Measurements from ENCODE around the gene FHOD3.

Gene FHOD3

DNA sequence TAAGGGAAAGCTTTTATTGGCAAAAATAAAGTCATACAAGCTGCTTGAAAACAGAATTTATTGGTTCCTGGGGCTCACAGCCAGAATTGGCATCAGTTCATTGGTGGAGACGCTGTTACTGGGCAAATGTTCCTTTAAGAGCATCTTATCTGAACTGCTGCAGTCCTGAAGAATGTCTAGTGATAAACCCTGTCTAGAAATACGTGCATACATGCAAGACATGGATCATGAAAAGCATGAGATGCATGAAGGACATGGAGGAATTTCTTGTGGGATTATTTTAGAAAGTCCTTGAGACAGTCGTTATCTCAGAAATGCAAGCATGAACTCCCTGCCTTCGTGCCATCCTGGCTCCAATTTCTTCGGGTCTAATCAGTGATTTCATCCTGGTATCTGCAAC lies 32.5 kb upstream of the FHOD3 start:
- TF ChIP-seq, protein P1, sequence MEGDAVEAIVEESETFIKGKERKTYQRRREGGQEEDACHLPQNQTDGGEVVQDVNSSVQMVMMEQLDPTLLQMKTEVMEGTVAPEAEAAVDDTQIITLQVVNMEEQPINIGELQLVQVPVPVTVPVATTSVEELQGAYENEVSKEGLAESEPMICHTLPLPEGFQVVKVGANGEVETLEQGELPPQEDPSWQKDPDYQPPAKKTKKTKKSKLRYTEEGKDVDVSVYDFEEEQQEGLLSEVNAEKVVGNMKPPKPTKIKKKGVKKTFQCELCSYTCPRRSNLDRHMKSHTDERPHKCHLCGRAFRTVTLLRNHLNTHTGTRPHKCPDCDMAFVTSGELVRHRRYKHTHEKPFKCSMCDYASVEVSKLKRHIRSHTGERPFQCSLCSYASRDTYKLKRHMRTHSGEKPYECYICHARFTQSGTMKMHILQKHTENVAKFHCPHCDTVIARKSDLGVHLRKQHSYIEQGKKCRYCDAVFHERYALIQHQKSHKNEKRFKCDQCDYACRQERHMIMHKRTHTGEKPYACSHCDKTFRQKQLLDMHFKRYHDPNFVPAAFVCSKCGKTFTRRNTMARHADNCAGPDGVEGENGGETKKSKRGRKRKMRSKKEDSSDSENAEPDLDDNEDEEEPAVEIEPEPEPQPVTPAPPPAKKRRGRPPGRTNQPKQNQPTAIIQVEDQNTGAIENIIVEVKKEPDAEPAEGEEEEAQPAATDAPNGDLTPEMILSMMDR (IDR thresholded peaks at IDR 0.05; ENCODE audit: insufficient read depth, missing control alignments) = no peak
- no peak for DNase-seq (ENCODE audit: insufficient read length, low spot score)
- no peak for FAIRE-seq

DNA sequence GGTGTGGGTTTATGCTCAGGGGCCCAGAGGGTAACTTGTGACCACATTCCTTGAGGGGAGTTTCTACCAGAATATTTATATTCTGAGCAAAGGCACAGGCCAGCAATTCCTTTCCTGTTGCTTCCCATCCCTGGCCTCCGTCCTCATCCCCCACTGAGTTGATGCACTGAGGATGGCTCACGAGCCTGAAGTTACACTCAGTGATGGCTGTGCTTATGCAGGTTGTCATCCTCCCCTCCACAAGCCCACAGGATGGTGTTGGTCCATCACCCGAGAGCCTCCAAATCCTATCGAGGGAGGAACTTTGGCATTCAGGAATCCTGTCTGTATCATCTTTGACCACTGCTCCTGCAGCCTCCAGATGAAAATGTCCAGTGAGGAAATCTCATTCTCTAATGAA lies 28.4 kb upstream of the FHOD3 start:
- TF ChIP-seq, protein P1 (IDR thresholded peaks at IDR 0.05; ENCODE audit: insufficient read depth, missing control alignments) = no peak
- FAIRE-seq = no peak
- no peak for DNase-seq (ENCODE audit: insufficient read length, low spot score)

- TF ChIP-seq, protein P1 (IDR thresholded peaks at IDR 0.05; ENCODE audit: insufficient read depth, missing control alignments) = no peak
- FAIRE-seq (no peak), DNase-seq (ENCODE audit: insufficient read length, low spot score) (no peak)
Measured at GRCh38 chr18:36271153-36271552, 26.4 kb upstream of the FHOD3 start.

DNA sequence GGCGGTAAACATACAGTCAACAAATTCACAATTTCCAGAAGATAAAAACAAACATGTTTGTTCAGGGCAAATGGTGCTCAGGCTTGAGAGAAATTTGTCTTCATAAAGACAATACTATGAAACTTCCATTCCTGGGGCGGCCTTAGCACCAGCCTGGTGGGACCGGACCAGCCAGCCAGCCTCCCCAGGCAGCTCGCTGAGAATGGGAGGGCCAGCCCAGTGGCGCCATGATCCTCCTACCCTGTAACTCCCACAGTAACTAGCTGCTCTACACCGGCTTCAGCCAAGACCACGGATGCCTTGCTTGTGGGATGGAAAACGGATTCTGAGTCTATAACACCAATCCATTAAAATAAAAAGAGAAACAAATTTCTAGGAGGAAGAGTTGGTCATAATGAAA lies 24.2 kb upstream of the FHOD3 start:
- no peak for DNase-seq (ENCODE audit: insufficient read length, low spot score)
- no peak for FAIRE-seq
- TF ChIP-seq, protein P1 (IDR thresholded peaks at IDR 0.05; ENCODE audit: insufficient read depth, missing control alignments) = no peak

DNA sequence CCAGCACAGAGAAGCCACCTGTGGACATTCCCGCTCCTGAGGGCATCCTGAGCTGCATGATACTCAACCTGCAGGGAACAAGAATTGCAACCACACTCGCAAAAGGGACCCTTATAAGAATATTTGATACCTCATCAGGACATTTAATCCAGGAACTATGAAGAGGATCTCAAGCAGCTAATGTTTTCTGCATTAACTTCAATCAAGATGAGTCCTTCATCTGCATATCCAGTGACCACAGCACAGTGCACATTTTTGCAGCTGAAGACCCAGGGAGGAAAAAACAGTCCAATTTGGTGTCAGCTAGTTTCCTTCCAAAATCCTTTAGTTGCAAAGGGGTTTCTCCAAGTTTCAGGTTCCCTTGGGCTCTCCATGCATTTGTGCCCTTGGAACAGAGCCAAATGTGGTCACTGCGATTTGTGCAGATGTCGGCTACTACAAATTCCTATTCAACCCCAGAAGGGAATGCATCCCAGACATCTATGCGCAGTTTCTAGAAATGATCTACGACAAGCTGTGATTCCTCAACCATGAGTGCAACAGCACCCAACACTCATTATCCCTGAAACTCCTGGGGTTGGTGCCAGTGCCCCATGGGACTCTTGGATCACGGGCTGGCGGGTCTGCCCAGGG lies 23.3 kb upstream of the FHOD3 start:
- TF ChIP-seq, protein P1 (IDR thresholded peaks at IDR 0.05; ENCODE audit: insufficient read depth, missing control alignments) = no peak
- FAIRE-seq (no peak), DNase-seq (ENCODE audit: insufficient read length, low spot score) (no peak)

DNA sequence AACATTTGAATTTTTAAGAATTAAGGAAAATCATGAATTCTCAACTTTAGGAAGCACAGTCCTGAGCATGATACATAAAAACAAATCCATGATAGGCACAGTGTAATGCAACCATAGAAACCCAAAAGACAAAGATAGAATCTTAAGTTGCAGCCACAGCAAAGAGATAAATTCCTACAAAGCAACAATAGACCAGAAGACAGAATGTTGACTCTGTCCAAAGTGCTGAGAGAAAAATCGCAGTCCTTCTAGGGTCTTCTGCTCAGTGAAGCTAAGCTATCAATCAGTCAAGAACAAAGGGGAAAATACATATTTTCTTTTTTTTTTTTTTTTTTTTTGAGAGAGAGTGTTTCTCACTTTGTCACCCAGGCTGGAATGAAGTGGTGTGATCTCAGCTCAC lies 22.0 kb upstream of the FHOD3 start:
- TF ChIP-seq, protein P1 (IDR thresholded peaks at IDR 0.05; ENCODE audit: insufficient read depth, missing control alignments) = no peak
- DNase-seq (ENCODE audit: insufficient read length, low spot score) (no peak), FAIRE-seq (peak; percentile 78)

DNA sequence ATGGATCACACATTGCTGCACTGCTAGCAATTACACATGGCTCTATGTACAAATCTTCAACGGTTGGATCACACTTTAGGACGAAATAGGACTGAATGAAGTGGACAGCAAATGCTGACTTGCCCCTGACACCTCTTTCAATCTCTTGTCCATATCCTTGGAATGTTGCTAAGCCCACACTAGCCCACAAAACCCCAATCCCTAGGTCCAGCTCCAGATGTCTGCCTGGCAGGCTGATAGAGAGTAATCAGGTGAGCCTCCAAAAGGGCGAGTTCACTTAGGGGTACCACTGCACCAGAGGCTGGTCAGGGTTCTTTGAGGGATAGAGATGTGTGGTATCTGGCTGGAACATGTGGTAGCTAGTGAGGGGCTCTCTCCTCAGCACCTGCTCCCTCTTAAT lies 18.5 kb upstream of the FHOD3 start:
- no peak for DNase-seq (ENCODE audit: insufficient read length, low spot score)
- TF ChIP-seq, protein P1 (IDR thresholded peaks at IDR 0.05; ENCODE audit: insufficient read depth, missing control alignments) = no peak
- no peak for FAIRE-seq
